ENCODE results near the gene LCLAT1. TPM values are rescaled to one million over a fixed set of nuclear protein-coding genes. Genes with fewer than 3 reads are reported as not detected.

LCLAT1 gene
- polyA plus RNA-seq, 1 donor (not counting 4 experiments of a cell fraction or from before 2014, with no cell fraction given), result 17.1 TPM

DNA sequence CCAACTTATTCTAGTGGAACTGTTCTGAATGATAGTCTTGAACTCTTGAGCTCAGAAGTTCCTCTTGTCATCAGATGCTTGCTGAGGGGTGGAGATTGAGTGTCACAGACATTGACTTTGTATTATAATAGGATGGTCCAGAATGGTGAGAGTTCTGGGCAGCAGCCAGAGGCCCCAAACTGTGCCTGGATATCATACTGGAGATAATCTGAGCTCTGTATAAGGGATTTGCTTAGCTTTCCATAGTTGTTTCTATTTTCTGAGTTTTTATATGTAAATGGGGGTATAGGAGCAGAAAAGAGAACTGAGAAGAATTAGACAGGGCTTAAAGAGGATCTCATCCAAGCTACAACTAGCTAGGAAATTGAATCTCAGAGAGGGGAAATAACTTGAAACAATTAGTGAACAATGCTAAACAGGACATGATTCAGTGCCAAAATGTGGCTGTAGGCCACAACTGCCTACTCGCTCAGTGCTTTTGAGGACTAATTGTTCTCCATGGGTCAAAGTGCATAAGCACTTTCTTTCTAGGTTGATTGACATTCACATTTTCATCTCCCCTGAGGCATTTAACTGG is 10.1 kb upstream of the LCLAT1 start:
- FAIRE-seq, result no peak
- Histone ChIP-seq H3K79me2 (ENCODE audit: control insufficient read depth, insufficient read depth, low read length) (no peaks in the 10 kb centered on the region), H3K9me1 (ENCODE audit: control insufficient read depth, extremely low read depth, insufficient read depth, low read length) (no peaks in the 10 kb centered on the region), H3K27ac (ENCODE audit: control insufficient read depth, insufficient read depth, low read length) (no peak overlapping the region), H3K9me3 (ENCODE audit: control insufficient read depth, low read depth, low read length) (no peaks in the 10 kb centered on the region), H4K20me1 (ENCODE audit: control insufficient read depth, extremely low read depth, insufficient read depth, low read length) (no peaks in the 10 kb centered on the region), H3K27me3 (ENCODE audit: control insufficient read depth, extremely low read depth, insufficient read depth, low read length) (no peaks in the 10 kb centered on the region), H3K4me1 (ENCODE audit: control insufficient read depth, extremely low read depth, insufficient read depth, low read length) (no peaks in the 10 kb centered on the region), H3K9ac (ENCODE audit: control insufficient read depth, extremely low read depth, insufficient read depth, low read length) (no peak overlapping the region), H3K36me3 (ENCODE audit: control insufficient read depth in 2 of 2, extremely low read depth in 1 of 2, insufficient read depth in 2 of 2, low read length in 2 of 2) (no peaks in the 10 kb centered on the region), H2AFZ (ENCODE audit: control insufficient read depth, low read length) (no peak overlapping the region), H3K4me2 (ENCODE audit: control insufficient read depth, extremely low read depth, insufficient read depth, low read depth, low read length) (no peak overlapping the region), H3K4me3 (ENCODE audit: control insufficient read depth in 2 of 3, extremely low read depth in 1 of 3, insufficient read depth in 2 of 3, low read depth in 1 of 3, low read length in 3 of 3) (no peak overlapping the region)
- dilution Hi-C loops (cut with MboI; ENCODE audit: extremely low pct_ligation_motif_present, low sequenced_read_pairs), result no loop called here
- TF ChIP-seq, protein P1, sequence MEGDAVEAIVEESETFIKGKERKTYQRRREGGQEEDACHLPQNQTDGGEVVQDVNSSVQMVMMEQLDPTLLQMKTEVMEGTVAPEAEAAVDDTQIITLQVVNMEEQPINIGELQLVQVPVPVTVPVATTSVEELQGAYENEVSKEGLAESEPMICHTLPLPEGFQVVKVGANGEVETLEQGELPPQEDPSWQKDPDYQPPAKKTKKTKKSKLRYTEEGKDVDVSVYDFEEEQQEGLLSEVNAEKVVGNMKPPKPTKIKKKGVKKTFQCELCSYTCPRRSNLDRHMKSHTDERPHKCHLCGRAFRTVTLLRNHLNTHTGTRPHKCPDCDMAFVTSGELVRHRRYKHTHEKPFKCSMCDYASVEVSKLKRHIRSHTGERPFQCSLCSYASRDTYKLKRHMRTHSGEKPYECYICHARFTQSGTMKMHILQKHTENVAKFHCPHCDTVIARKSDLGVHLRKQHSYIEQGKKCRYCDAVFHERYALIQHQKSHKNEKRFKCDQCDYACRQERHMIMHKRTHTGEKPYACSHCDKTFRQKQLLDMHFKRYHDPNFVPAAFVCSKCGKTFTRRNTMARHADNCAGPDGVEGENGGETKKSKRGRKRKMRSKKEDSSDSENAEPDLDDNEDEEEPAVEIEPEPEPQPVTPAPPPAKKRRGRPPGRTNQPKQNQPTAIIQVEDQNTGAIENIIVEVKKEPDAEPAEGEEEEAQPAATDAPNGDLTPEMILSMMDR (optimal IDR thresholded peaks at IDR 0.05 in 1 of 3, IDR thresholded peaks at IDR 0.05 in 1 of 3, conservative IDR thresholded peaks at IDR 0.05 in 1 of 3; ENCODE audit: extremely low read depth in 1 of 3, insufficient read depth in 2 of 3, low read length in 3 of 3), result no peak
- no peak for TF ChIP-seq EZH2 (IDR thresholded peaks at IDR 0.05; ENCODE audit: low read length)
- no peak for DNase-seq (ENCODE audit: low read depth, low spot score)

DNA sequence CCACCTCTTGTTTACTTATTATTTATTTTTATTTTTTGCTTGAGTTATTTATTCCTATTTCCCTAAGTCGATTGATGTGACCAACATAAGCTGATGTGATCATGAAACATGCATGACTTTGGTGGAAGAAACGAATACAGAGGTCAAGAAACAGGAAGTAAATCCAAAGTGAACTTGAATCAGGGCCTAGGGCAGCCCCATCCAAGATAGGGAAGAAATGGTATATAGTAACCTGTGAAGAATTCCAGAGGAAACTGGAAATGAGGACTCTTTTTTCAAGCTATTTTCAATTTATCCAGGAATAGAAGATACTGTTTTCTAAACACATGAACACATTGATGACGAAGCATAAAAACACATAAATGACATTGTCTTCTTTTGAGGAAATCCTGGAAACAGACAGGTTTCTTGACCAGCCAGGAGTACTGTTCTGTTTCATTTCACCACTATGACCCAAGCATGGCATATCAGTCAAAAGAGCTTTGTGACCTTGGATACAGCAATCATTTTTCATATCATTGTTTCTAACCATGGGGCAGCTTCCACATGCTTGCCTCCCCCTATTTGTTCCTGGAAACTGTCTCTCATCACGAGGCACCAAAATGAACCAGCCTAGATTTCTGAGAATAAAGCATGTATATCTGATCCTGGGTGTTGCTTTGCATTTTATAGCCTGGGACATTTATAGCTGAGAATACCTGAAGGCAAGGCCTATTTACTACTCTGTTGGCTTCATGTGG is 9.1 kb upstream of the LCLAT1 start:
- Histone ChIP-seq H4K20me1 (ENCODE audit: control insufficient read depth, extremely low read depth, insufficient read depth, low read length) (no peaks in the 10 kb centered on the region), H3K9me1 (ENCODE audit: control insufficient read depth, extremely low read depth, insufficient read depth, low read length) (no peaks in the 10 kb centered on the region), H3K4me2 (ENCODE audit: control insufficient read depth, extremely low read depth, insufficient read depth, low read depth, low read length) (no peak overlapping the region), H2AFZ (ENCODE audit: control insufficient read depth, low read length) (no peak overlapping the region), H3K79me2 (ENCODE audit: control insufficient read depth, insufficient read depth, low read length) (no peaks in the 10 kb centered on the region), H3K9me3 (ENCODE audit: control insufficient read depth, low read depth, low read length) (no peaks in the 10 kb centered on the region), H3K27me3 (ENCODE audit: control insufficient read depth, extremely low read depth, insufficient read depth, low read length) (no peaks in the 10 kb centered on the region), H3K9ac (ENCODE audit: control insufficient read depth, extremely low read depth, insufficient read depth, low read length) (no peak overlapping the region), H3K36me3 (ENCODE audit: control insufficient read depth in 2 of 2, extremely low read depth in 1 of 2, insufficient read depth in 2 of 2, low read length in 2 of 2) (no peaks in the 10 kb centered on the region), H3K4me3 (ENCODE audit: control insufficient read depth in 2 of 3, extremely low read depth in 1 of 3, insufficient read depth in 2 of 3, low read depth in 1 of 3, low read length in 3 of 3) (no peak overlapping the region), H3K4me1 (ENCODE audit: control insufficient read depth, extremely low read depth, insufficient read depth, low read length) (no peaks in the 10 kb centered on the region), H3K27ac (ENCODE audit: control insufficient read depth, insufficient read depth, low read length) (no peak overlapping the region)
- no peak for DNase-seq (ENCODE audit: low read depth, low spot score)
- dilution Hi-C loops (cut with MboI; ENCODE audit: extremely low pct_ligation_motif_present, low sequenced_read_pairs), result no loop called here
- no peak for FAIRE-seq
- TF ChIP-seq EZH2 (IDR thresholded peaks at IDR 0.05; ENCODE audit: low read length), result no peak
- TF ChIP-seq, protein P1 (optimal IDR thresholded peaks at IDR 0.05 in 1 of 3, IDR thresholded peaks at IDR 0.05 in 1 of 3, conservative IDR thresholded peaks at IDR 0.05 in 1 of 3; ENCODE audit: extremely low read depth in 1 of 3, insufficient read depth in 2 of 3, low read length in 3 of 3), result no peak
